Panc1 (cell line): ENCODE measurements around the gene DPH3. TPM values are rescaled to one million over a fixed set of nuclear protein-coding genes. Genes with fewer than 3 reads are reported as not detected.

Source experiments
- ATAC-seq: fragments of 200-7000 bp; cut with Tn5 transposase; 2 replicates; pipeline ENCODE4 v1.9.1; 2020; ENCODE audit warnings: mild to moderate bottlenecking, moderate library complexity
- BruUV-seq: library from RNA; stranded (reverse); fragments of 400-500 nt; replicated peaks from 2 replicates; lab custom pipeline; 2021; lab: Mats Ljungman, UMichigan
- CTCF ChIA-PET: fragments of 300-600 bp; sonication (Branson Sonifier 250); formaldehyde crosslinking; loops from one replicate; lab custom pipeline; 2022; ENCODE audit warnings: antibody characterized with exemption; lab: Charles Lee
- POLR2A ChIA-PET: fragments of 300-600 bp; sonication (Branson Sonifier 250); formaldehyde crosslinking; loops from one replicate; lab custom pipeline; 2022; ENCODE audit warnings: antibody characterized with exemption; lab: Charles Lee
- DNase-seq: peaks from one replicate; pipeline ENCODE4 v3.0.0-alpha.2; 2010; ENCODE audit warnings: low read depth, low spot score
- H3K27ac ChIP-seq: 2 replicates; pipeline ENCODE4 v1.5.1; 2011; ENCODE audit warnings: mild to moderate bottlenecking, low read length, inconsistent platforms
- H3K27me3 ChIP-seq: fragments of 200-500 bp; sonication (Bioruptor generic); 2 replicates; pipeline ENCODE4 v1.6.0; 2014; ENCODE audit warnings: low read length, inconsistent platforms; ENCODE audit not compliant: control insufficient read depth, insufficient read depth
- H3K36me3 ChIP-seq: fragments of 200-500 bp; sonication (Bioruptor generic); 2 replicates; pipeline ENCODE4 v1.5.1; 2014; ENCODE audit warnings: inconsistent platforms, mild to moderate bottlenecking, low read length, moderate library complexity; ENCODE audit not compliant: control insufficient read depth, insufficient read depth
- H3K4me1 ChIP-seq: 2 replicates; pipeline ENCODE4 v1.5.1; 2011; ENCODE audit warnings: inconsistent platforms, mild to moderate bottlenecking, low read length, moderate library complexity; ENCODE audit not compliant: control insufficient read depth, insufficient read depth
- H3K4me3 ChIP-seq, 2 experiments: 2 replicates each; pipeline ENCODE4 v1.5.1; 2011 to 2012; ENCODE audit warnings: low read depth in 2 of 2, low read length in 2 of 2, mild to moderate bottlenecking in 2 of 2, inconsistent platforms in 1 of 2, moderate library complexity in 1 of 2
- H3K9me3 ChIP-seq: fragments of 200-500 bp; sonication (Bioruptor generic); 2 replicates; pipeline ENCODE4 v1.5.1; 2014; ENCODE audit warnings: low read depth, mild to moderate bottlenecking, inconsistent platforms, low read length, moderate library complexity; ENCODE audit not compliant: control insufficient read depth, insufficient read depth
- POLR2AphosphoS5 ChIP-seq: IDR thresholded peaks from 2 replicates; pipeline ENCODE4 v1.6.1; 2012; ENCODE audit warnings: mild to moderate bottlenecking, low read depth, low read length, moderate library complexity
- SIN3A ChIP-seq: IDR thresholded peaks from 2 replicates; pipeline ENCODE4 v1.6.1; 2012; ENCODE audit warnings: low read depth, mild to moderate bottlenecking, low read length, moderate library complexity, borderline replicate concordance; ENCODE audit not compliant: insufficient read depth
- TCF7L2 ChIP-seq: IDR thresholded peaks from 2 replicates; pipeline ENCODE4 v1.6.1; 2011; ENCODE audit warnings: mild to moderate bottlenecking, low read depth, low read length, inconsistent platforms
- in situ Hi-C: cut with HindIII; loops from 2 replicates; pipeline ENCODE4 v1.10.0; 2016; ENCODE audit warnings: low sequenced_read_pairs, low pct_unique_long_range_greater_than_20kb
- intact Hi-C: fragments of 100-400 bp; cut with micrococcal nuclease; formaldehyde crosslinking; loops from one replicate; pipeline ENCODE4 v1.10.0; 2022; ENCODE audit not compliant: unreplicated experiment
- total RNA-seq: library from RNA; stranded (reverse); gene quantifications from one replicate; pipeline ENCODE4 v1.2.1, GENCODE V29; 2021; ENCODE audit not compliant: unreplicated experiment
- TF ChIP-seq, protein P1 (sequence below): fragments of 450-650 bp; IDR thresholded peaks from 2 replicates; pipeline ENCODE4 v1.5.1; 2017; ENCODE audit warnings: mild to moderate bottlenecking
- TF ChIP-seq, protein P2 (sequence below), 2 experiments: IDR thresholded peaks; 2 replicates each; pipeline ENCODE4 v1.6.1; 2011 to 2012; ENCODE audit warnings: low read depth in 2 of 2, control low read depth in 1 of 2, low read length in 1 of 2, mild to moderate bottlenecking in 1 of 2, moderate library complexity in 1 of 2; ENCODE audit not compliant: insufficient read depth in 1 of 2

Gene DPH3
- total RNA-seq, 1 experiment from 2014 or later, result 16.5 TPM

DNA sequence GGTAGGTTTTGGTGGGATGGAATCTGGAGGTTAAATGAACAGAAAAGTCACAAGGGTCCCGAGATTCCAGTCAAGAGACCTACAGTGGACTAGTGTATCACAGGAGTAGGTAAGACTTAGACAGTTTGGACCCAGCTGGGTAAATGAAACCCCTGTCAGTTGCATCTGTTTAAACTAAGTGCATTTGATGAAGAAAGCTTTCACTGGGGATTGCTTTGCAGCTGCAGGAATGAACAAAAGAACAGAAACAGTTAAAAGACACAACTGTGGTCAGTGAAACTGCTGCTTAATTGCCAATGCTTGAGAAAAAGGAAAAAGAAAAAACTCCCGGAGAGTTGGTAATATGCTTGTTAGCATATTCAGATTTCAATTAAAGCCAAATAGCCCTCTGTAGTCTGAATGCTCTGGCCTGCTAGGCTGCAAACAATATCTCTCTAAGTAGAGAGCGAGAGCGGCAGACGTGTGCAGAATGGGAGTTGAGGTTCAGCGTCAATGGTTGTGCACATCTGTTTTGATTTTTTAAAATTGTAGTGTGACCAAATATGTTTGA lies 37.4 kb upstream of the DPH3 start:
- ChIA-PET POLR2A (no interaction called here), CTCF (no interaction called here)
- BruUV-seq, result no TSS peak
- H3K36me3 ChIP-seq, result no peaks in the 10 kb centered on the region
- H3K9me3 ChIP-seq, result no peaks in the 10 kb centered on the region
- in situ Hi-C loops, result no loop called here
- no peak overlapping the region for H3K4me3 ChIP-seq
- no peak overlapping the region for H3K27ac ChIP-seq
- no peaks in the 10 kb centered on the region for H3K27me3 ChIP-seq
- ATAC-seq (no peak), DNase-seq (no peak)
- intact Hi-C loops, result no loop called here
- TF ChIP-seq POLR2AphosphoS5 (no peak), SIN3A (no peak), TCF7L2 (no peak)
- TF ChIP-seq, protein P1, sequence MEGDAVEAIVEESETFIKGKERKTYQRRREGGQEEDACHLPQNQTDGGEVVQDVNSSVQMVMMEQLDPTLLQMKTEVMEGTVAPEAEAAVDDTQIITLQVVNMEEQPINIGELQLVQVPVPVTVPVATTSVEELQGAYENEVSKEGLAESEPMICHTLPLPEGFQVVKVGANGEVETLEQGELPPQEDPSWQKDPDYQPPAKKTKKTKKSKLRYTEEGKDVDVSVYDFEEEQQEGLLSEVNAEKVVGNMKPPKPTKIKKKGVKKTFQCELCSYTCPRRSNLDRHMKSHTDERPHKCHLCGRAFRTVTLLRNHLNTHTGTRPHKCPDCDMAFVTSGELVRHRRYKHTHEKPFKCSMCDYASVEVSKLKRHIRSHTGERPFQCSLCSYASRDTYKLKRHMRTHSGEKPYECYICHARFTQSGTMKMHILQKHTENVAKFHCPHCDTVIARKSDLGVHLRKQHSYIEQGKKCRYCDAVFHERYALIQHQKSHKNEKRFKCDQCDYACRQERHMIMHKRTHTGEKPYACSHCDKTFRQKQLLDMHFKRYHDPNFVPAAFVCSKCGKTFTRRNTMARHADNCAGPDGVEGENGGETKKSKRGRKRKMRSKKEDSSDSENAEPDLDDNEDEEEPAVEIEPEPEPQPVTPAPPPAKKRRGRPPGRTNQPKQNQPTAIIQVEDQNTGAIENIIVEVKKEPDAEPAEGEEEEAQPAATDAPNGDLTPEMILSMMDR, result no peak
- TF ChIP-seq, protein P2, sequence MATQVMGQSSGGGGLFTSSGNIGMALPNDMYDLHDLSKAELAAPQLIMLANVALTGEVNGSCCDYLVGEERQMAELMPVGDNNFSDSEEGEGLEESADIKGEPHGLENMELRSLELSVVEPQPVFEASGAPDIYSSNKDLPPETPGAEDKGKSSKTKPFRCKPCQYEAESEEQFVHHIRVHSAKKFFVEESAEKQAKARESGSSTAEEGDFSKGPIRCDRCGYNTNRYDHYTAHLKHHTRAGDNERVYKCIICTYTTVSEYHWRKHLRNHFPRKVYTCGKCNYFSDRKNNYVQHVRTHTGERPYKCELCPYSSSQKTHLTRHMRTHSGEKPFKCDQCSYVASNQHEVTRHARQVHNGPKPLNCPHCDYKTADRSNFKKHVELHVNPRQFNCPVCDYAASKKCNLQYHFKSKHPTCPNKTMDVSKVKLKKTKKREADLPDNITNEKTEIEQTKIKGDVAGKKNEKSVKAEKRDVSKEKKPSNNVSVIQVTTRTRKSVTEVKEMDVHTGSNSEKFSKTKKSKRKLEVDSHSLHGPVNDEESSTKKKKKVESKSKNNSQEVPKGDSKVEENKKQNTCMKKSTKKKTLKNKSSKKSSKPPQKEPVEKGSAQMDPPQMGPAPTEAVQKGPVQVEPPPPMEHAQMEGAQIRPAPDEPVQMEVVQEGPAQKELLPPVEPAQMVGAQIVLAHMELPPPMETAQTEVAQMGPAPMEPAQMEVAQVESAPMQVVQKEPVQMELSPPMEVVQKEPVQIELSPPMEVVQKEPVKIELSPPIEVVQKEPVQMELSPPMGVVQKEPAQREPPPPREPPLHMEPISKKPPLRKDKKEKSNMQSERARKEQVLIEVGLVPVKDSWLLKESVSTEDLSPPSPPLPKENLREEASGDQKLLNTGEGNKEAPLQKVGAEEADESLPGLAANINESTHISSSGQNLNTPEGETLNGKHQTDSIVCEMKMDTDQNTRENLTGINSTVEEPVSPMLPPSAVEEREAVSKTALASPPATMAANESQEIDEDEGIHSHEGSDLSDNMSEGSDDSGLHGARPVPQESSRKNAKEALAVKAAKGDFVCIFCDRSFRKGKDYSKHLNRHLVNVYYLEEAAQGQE (IDR thresholded peaks at IDR 0.05; ENCODE audit: insufficient read depth in 1 of 2, low read depth in 2 of 2, low read length in 1 of 2), result no peak
- no peaks in the 10 kb centered on the region for H3K4me1 ChIP-seq

DNA sequence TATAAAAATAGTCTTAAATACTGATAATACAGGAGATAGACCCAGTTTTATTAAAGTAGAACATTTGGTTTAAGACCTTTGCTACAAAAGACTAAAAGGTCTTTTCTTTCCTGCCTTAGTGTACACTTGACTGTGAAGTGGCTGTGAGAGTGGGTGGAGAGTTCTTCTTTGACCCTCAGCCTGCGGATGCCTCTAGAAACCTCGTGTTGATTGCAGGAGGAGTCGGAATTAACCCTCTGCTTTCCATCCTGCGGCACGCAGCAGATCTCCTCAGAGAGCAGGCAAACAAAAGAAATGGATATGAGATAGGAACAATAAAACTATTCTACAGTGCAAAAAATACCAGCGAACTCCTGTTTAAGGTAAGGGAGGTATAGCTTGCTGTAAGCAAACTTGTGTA lies 36.8 kb upstream of the DPH3 start:
- DNase-seq, result no peak
- no peak overlapping the region for H3K4me3 ChIP-seq
- ATAC-seq, result no peak
- CTCF ChIA-PET, result no interaction called here
- BruUV-seq, result no TSS peak
- no peaks in the 10 kb centered on the region for H3K4me1 ChIP-seq
- H3K9me3 ChIP-seq, result no peaks in the 10 kb centered on the region
- TF ChIP-seq, protein P1, result no peak
- no peak for TF ChIP-seq POLR2AphosphoS5
- TF ChIP-seq SIN3A, result no peak
- TF ChIP-seq, protein P2 (IDR thresholded peaks at IDR 0.05; ENCODE audit: insufficient read depth in 1 of 2, low read depth in 2 of 2, low read length in 1 of 2), result no peak
- no peak for TF ChIP-seq TCF7L2
- in situ Hi-C loops, result no loop called here
- no peaks in the 10 kb centered on the region for H3K36me3 ChIP-seq
- intact Hi-C loops, result no loop called here
- no peaks in the 10 kb centered on the region for H3K27me3 ChIP-seq
- no peak overlapping the region for H3K27ac ChIP-seq
- POLR2A ChIA-PET, result no interaction called here
